ENCODE data around the gene ITPK1.

DNA sequence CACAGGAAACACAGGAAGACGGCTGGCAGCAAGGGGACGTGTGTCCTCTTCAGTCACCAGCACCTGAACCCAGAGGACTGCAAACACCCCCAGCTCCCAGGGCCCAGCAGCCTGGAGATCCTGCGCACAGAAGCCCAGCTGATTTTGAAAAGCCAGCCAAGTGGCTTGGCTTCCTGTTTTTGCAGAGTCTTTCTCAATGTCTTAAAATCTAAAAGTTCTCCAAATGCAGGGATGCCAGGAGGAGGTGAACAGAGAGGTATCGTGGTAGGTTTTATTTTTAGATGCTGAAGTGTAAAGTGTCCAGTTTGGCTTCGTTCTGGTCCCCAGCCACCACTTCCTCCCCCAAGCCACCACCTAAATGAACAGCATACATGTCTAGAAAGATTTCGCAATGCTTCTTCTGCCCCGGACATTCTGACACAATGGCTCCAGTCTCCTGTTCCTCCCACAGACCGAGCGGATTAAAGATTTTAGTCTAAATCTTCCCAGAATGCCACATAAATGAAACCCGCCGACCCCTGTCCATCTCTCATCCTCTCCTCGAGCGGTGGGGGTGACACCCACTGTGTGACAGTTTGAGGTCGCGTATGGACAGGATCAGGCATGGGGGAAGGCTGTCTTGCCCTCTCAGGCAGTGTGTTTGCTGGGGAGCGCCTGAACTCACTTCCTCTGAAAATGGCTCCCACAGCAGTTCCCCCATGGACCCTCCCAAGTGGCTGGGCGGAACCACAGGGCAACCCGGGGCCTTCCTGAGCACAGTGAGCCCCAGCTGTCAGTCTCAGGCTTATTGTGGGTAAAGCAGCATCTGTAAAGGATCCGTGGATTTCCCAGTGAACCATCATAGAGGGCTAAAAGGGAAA lies 41.6 kb downstream of the ITPK1 start:
- TF ChIP-seq, protein P1, sequence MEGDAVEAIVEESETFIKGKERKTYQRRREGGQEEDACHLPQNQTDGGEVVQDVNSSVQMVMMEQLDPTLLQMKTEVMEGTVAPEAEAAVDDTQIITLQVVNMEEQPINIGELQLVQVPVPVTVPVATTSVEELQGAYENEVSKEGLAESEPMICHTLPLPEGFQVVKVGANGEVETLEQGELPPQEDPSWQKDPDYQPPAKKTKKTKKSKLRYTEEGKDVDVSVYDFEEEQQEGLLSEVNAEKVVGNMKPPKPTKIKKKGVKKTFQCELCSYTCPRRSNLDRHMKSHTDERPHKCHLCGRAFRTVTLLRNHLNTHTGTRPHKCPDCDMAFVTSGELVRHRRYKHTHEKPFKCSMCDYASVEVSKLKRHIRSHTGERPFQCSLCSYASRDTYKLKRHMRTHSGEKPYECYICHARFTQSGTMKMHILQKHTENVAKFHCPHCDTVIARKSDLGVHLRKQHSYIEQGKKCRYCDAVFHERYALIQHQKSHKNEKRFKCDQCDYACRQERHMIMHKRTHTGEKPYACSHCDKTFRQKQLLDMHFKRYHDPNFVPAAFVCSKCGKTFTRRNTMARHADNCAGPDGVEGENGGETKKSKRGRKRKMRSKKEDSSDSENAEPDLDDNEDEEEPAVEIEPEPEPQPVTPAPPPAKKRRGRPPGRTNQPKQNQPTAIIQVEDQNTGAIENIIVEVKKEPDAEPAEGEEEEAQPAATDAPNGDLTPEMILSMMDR (IDR thresholded peaks at IDR 0.05), result no peak
- TF ChIP-seq EP300 (IDR thresholded peaks at IDR 0.05) (no peak), POLR2AphosphoS5 (IDR thresholded peaks at IDR 0.05) (no peak)

Data from esophagus muscularis mucosa (tissue), 4 donors.